GM12872 (cell line): ENCODE data around the gene COLEC12.

Experiments used
- CTCF ChIP-seq: IDR thresholded peaks from 3 replicates; pipeline ENCODE4 v1.5.1; 2011; ENCODE audit warnings: low read depth, mild to moderate bottlenecking, low read length, moderate library complexity; ENCODE audit not compliant: insufficient read depth

Gene COLEC12

GRCh38 chr18:404061-404636, 96.4 kb downstream of the COLEC12 start:
- no peak for TF ChIP-seq CTCF

- TF ChIP-seq CTCF, result no peak
Observed at GRCh38 chr18:402129-402528, 98.4 kb downstream of the COLEC12 start.

- TF ChIP-seq CTCF, result no peak
Observed at GRCh38 chr18:400456-400855, 100.0 kb downstream of the COLEC12 start.

- TF ChIP-seq CTCF, result no peak
Observed at GRCh38 chr18:399631-400135, 100.8 kb downstream of the COLEC12 start.

GRCh38 chr18:398935-399630, 101.4 kb downstream of the COLEC12 start:
- no peak for TF ChIP-seq CTCF

GRCh38 chr18:396556-396955, 103.9 kb downstream of the COLEC12 start:
- TF ChIP-seq CTCF, result no peak

- no peak for TF ChIP-seq CTCF
Observed at GRCh38 chr18:396251-396555, 104.3 kb downstream of the COLEC12 start.
